ENCODE data around the gene NADK. TPM values are rescaled to one million over a fixed set of nuclear protein-coding genes. Genes with fewer than 3 reads are reported as not detected.
"Not testable (repeated sequence)": the region's sequence is repeated elsewhere in the genome, so short reads cannot be mapped to it uniquely, and the experiment has no call there.

The NADK gene
- total and polyA plus RNA-seq, 12 donors = 66.2 to 195 (median 153) TPM

- TF ChIP-seq POLR2A (IDR thresholded peaks at IDR 0.05) = no peak
- no peak for TF ChIP-seq CTCF (IDR thresholded peaks at IDR 0.05)
- 80 to 91% (median 86%) methylated on average over 3 to 16 of the region's 16 CpGs for WGBS, 4 donors
- no peaks in the 10 kb centered on the region for H3K27me3 ChIP-seq
- peaks cover 4 to 5% of the 10 kb centered on the region in 2 donors for H3K4me1 ChIP-seq (replicated peaks in 1 of 2)
- intact Hi-C loops (cut with DNase I) = no loop called here
- no peak overlapping the region for H3K27ac ChIP-seq
- DNase-seq = peak in 1 of 7 donors; percentile 25
- peaks cover 0 to 48% of the 10 kb centered on the region in 2 donors for H3K36me3 ChIP-seq (replicated peaks in 1 of 2)
- H3K4me3 ChIP-seq = no peak overlapping the region
- H3K9me3 ChIP-seq (replicated peaks in 1 of 3) = no peaks in the 10 kb centered on the region
Observed at GRCh38 chr1:1753607-1754005, 24.7 kb downstream of the NADK start.

GRCh38 chr1:1752636-1753606, 25.3 kb downstream of the NADK start:
- Histone ChIP-seq H3K9me3 (replicated peaks in 1 of 3) (no peaks in the 10 kb centered on the region), H3K27ac (no peak overlapping the region), H3K36me3 (replicated peaks in 1 of 2) (peaks cover 0 to 48% of the 10 kb centered on the region in 2 donors), H3K27me3 (no peaks in the 10 kb centered on the region), H3K4me3 (no peak overlapping the region), H3K4me1 (replicated peaks in 1 of 2) (no peaks in the 10 kb centered on the region)
- 80 to 84% (median 83%) methylated on average over 15 to 37 of the region's 37 CpGs for WGBS, 4 donors
- intact Hi-C loops (cut with DNase I) = no loop called here
- peak in 3 of 7 donors; percentile 23 to 29 (median 27) for DNase-seq
- peak in 1 of 6 experiments; percentile 35 for TF ChIP-seq CTCF (IDR thresholded peaks at IDR 0.05)
- no peak for TF ChIP-seq POLR2A (IDR thresholded peaks at IDR 0.05)

GRCh38 chr1:1752190-1752589, 26.1 kb downstream of the NADK start:
- Histone ChIP-seq H3K27ac (no peak overlapping the region), H3K36me3 (replicated peaks in 1 of 2) (peaks cover 0 to 46% of the 10 kb centered on the region in 2 donors), H3K4me1 (replicated peaks in 1 of 2) (no peaks in the 10 kb centered on the region), H3K4me3 (no peak overlapping the region), H3K9me3 (replicated peaks in 1 of 3) (no peaks in the 10 kb centered on the region), H3K27me3 (no peaks in the 10 kb centered on the region)
- peak in 2 of 7 donors; percentile 15 for DNase-seq
- intact Hi-C loops (cut with DNase I) = no loop called here
- TF ChIP-seq CTCF (IDR thresholded peaks at IDR 0.05) (no peak), POLR2A (IDR thresholded peaks at IDR 0.05) (no peak)
- 75 to 86% (median 85%) methylated on average over 11 of the region's 11 CpGs for WGBS, 4 donors

GRCh38 chr1:1749941-1750340, 28.3 kb downstream of the NADK start:
- H3K27ac ChIP-seq; intact Hi-C loops (cut with DNase I); H3K9me3 ChIP-seq (replicated peaks in 1 of 3); H3K27me3 ChIP-seq; H3K4me1 ChIP-seq (replicated peaks in 1 of 2); H3K4me3 ChIP-seq: not testable (repeated sequence)
- H3K36me3 ChIP-seq (replicated peaks in 1 of 2) = peaks cover 0 to 23% of the 10 kb centered on the region in 2 donors
- DNase-seq = peak in 1 of 7 donors; percentile 15
- 77 to 87% (median 81%) methylated on average over 5 to 8 of the region's 9 CpGs; no CpG with 5 or more reads in 1 of the 4 donors for WGBS, 4 donors

Measured in adrenal gland (tissue), 12 donors.